HG02970 (cell line): Measurements from ENCODE around the gene PCMT1.
"Not testable (repeated sequence)": the region's sequence is repeated elsewhere in the genome, so short reads cannot be mapped to it uniquely, and the experiment has no call there.

Experiments used
- ATAC-seq: cut with Tn5 transposase; IDR thresholded peaks from one replicate; pipeline ENCODE4 v1.9.1; 2021; ENCODE audit warnings: mild to moderate bottlenecking, moderate library complexity, moderate number of reproducible peaks; ENCODE audit not compliant: unreplicated experiment, low FRiP score

Gene PCMT1

DNA sequence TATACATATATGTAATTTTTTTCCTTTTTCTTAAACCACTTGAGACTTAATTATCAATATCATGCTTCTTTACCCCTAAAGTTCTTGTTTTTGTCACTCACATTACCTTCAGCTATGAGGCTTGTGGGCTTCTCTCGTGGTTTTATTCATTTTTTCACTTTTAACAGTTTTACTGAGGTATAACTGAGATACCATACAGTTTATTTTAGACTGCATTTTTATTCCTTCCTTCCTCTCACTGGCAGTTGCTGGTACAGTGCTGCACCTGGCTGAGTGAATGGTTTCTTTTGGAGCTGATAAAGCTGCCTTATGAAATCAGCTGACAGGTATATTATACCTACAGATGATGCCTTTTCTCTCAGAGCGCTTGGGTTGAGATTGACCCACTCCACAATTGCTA, 60.3 kb downstream of the PCMT1 start:
- ATAC-seq = no peak

DNA sequence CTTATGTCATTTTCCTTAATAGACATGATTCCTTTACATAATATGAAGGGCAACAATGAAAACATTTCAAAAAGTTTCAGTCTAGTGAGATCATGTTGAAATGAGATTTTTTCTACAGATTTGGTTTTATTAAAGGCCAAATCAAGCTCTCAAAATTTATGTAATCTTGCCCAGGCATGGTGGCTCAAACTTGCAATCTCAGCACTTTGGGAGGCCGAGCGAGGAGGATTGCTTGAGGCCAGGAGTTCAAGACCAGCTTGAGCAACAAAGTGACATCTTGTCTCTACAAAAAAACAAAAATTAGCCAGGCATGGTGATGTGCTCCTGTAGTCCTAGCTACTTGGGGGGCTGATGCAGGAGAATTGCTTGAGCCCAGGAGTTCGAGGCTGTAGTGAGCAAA, 63.8 kb downstream of the PCMT1 start:
- no peak for ATAC-seq

DNA sequence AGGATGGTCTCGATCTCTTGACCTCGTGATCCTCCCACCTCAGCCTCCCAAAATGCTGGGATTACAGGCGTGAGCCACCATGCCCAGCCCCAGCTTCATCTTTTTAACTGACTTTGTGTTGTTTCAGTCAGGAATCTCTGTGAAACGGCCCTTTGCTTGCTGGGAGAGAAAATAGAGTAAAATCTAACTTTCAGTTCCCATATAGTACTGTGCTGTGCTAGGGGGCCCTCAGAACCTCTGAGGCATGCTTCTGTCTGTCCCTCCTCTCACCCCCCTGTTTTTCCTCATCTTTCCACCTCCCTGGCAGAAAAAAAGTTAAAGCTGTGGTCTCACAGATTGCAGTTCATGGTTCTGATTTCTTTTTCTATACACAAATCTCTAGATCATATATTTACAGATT, 66.2 kb downstream of the PCMT1 start:
- no peak for ATAC-seq

DNA sequence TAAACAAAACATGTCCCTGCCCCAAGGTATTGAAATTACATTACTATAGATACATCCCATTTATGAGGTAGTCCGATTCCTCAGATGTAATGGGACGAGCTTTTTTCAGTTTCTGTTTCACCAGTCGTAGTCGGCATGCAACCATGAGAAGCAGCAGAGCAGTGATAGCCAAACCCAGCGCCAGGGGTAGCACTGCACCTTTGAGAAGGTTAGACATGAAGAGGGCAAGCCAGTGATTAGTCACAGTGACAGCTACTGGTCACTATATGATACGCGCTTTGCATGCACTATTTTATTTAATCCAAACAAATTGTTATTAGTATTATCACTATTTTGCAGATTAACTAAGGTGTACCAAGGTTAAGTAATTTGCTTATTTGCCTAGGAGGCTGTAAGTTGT, 71.0 kb downstream of the PCMT1 start:
- no peak for ATAC-seq

DNA sequence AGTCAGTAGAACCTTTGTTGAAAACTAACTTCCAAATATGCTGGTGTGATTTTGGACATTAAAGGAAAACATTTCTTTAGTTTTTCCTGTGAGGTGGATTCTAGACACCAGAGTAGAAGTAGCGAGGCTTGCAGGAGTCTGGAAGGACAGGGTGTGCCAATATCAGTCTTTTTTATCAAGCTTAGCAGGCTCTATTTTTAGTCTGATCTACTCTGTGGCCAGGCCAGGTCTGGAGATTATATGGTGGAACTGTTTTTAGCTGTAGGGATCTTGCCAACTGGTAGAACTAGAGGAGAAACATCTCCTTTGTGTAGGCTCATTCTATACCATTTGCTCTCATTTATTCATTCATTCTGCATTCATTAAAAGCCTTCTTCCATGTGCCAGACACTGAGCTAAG, 72.0 kb downstream of the PCMT1 start:
- no peak for ATAC-seq

DNA sequence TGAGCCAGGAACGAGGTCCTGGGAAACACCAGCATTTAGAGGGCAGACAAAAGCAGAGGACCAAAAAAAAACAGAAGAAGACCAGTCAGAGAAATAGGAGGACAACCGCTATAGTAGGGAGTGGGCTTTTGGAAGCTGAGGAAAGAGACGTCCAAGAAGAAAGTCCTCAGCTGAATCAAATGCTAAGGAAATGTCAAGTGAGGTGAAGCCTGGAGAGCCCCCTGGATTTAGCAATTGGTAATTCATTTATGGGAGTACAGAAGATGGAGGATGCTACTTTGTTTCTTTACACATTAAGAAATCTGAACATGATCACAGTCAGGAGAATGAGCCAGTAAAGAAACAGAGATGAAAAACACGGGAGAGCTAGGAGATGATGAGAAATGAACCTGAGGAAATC, 73.5 kb downstream of the PCMT1 start:
- no peak for ATAC-seq

GRCh38 chr6:149825292-149825691, 75.8 kb downstream of the PCMT1 start:
- ATAC-seq = no peak

GRCh38 chr6:149830731-149831307, 81.3 kb downstream of the PCMT1 start:
- no peak for ATAC-seq

- ATAC-seq = no peak
These were observed 81.8 kb downstream of the PCMT1 start for GRCh38 chr6:149831308-149831820.

- ATAC-seq = no peak
These were observed 84.1 kb downstream of the PCMT1 start for GRCh38 chr6:149833651-149834050.

GRCh38 chr6:149834513-149835481, 85.3 kb downstream of the PCMT1 start:
- no peak for ATAC-seq

DNA sequence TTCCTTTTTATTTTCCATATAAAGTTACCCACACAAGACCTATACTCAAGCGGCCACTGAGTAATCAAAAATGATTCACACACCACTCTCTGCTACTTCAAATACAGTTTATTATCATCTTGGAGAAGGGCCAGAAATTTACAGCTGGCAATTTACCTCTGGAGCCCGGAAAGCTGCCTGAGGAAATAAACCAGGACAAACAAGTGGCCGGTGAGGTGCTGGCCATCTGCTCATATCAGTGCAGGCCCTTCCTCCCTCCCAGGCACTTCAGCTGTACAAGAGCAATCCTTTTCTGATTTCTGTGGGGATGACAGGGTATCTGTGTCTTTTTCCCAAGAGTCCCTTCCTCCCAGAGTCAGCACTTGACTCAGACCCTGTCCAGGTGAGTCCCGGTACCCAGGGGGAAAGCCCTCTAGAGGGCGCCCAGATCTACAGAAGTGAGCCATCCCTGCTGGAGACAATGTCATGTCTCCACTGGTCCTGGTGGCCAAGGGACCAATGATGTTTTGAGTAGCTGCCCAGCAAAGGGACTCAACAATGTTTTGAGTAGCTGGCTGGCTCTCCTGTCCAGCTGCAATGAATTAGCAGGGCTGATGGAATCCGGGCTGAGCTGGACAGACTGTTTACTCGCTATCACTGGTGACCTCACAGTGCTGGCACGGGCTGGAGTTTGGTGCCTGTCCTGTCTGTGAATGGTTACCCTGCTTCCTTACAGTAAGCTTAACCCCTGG, 91.0 kb downstream of the PCMT1 start:
- no peak for ATAC-seq

DNA sequence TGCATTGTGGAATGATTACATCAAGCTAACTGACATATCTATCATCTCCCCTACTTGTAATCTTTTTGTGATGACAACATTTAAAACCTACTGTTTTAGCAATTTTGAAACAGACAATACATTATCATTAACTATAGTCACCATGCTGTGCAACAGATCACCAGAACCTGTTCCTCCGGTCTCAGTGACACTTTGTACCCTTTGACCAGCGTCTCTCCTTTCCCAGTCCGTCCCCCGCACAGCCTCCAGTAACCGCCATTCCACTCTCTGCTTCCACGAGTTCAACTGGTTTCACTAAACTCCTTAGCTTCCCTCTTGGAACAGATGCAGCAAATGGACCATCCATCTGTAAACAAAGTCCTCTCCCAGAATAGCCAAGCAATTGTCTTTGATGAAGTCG, 92.8 kb downstream of the PCMT1 start:
- no peak for ATAC-seq

- no peak for ATAC-seq
These were observed 93.6 kb downstream of the PCMT1 start for GRCh38 chr6:149843051-149843633.

GRCh38 chr6:149844036-149844435, 94.5 kb downstream of the PCMT1 start:
- not testable (repeated sequence) for ATAC-seq

- no peak for ATAC-seq
These were observed 94.9 kb downstream of the PCMT1 start for GRCh38 chr6:149844480-149844879.

GRCh38 chr6:149845549-149845948, 96.0 kb downstream of the PCMT1 start:
- no peak for ATAC-seq

- no peak for ATAC-seq
These were observed 96.8 kb downstream of the PCMT1 start for GRCh38 chr6:149846321-149846720.

- no peak for ATAC-seq
These were observed 98.4 kb downstream of the PCMT1 start for GRCh38 chr6:149847939-149848267.

- not testable (repeated sequence) for ATAC-seq
These were observed 98.8 kb downstream of the PCMT1 start for GRCh38 chr6:149848343-149848742.
